Ascending aorta (tissue), 2 donors: Measurements from ENCODE around the gene TMA7B. TPM values are rescaled to one million over a fixed set of nuclear protein-coding genes. Genes with fewer than 3 reads are reported as not detected.
"Not testable (repeated sequence)": the region's sequence is repeated elsewhere in the genome, so short reads cannot be mapped to it uniquely, and the experiment has no call there.

ENCODE experiments used
- DNase-seq, 2 donors: peaks; one replicate each; pipeline ENCODE4 v3.0.0-alpha.2; 2019; ENCODE audit warnings: low spot score in 2 of 2
- H3K27ac ChIP-seq, 2 donors: fragments of 200-600 bp; sonication (generic); one replicate each; pipeline ENCODE4 v1.5.1; 2016 to 2017; ENCODE audit warnings: mild to moderate bottlenecking in 1 of 2
- H3K27me3 ChIP-seq: fragments of 200-600 bp; sonication (generic); one replicate; pipeline ENCODE4 v1.5.1; 2017
- H3K36me3 ChIP-seq, 2 donors: fragments of 200-600 bp; sonication (generic); one replicate each; pipeline ENCODE4 v1.5.1; 2016
- H3K4me1 ChIP-seq, 2 donors: fragments of 200-600 bp; sonication (generic); one replicate each; pipeline ENCODE4 v1.5.1; 2016 to 2017; ENCODE audit warnings: mild to moderate bottlenecking in 1 of 2
- H3K4me3 ChIP-seq, 2 donors: fragments of 200-600 bp; sonication (generic); one replicate each; pipeline ENCODE4 v1.5.1; 2016 to 2017; ENCODE audit warnings: mild to moderate bottlenecking in 1 of 2
- H3K9me3 ChIP-seq, 2 donors: fragments of 200-600 bp; sonication (generic); one replicate each; pipeline ENCODE4 v1.5.1; 2016
- intact Hi-C: fragments of 100-400 bp; cut with DNase I; formaldehyde crosslinking; loops from one replicate; pipeline ENCODE4 v1.15.1; 2023
- total RNA-seq: library from RNA; depleted of rRNA; stranded (reverse); fragments of >200 nt; gene quantifications from one replicate; pipeline ENCODE4 v1.1.0, GENCODE V29; 2016
- TF ChIP-seq, protein P1 (sequence below), 3 experiments: fragments of 200-600 bp in 2 of 3; fragments of 450-650 bp in 1 of 3; sonication (generic) in 2 of 3; IDR thresholded peaks; one replicate each; pipeline ENCODE4 v1.5.1; 2016 to 2019; ENCODE audit warnings: antibody characterized with exemption in 3 of 3, mild to moderate bottlenecking in 1 of 3, moderate library complexity in 1 of 3

Gene TMA7B
- total RNA-seq, 1 donor from 2014 or later = not detected

DNA sequence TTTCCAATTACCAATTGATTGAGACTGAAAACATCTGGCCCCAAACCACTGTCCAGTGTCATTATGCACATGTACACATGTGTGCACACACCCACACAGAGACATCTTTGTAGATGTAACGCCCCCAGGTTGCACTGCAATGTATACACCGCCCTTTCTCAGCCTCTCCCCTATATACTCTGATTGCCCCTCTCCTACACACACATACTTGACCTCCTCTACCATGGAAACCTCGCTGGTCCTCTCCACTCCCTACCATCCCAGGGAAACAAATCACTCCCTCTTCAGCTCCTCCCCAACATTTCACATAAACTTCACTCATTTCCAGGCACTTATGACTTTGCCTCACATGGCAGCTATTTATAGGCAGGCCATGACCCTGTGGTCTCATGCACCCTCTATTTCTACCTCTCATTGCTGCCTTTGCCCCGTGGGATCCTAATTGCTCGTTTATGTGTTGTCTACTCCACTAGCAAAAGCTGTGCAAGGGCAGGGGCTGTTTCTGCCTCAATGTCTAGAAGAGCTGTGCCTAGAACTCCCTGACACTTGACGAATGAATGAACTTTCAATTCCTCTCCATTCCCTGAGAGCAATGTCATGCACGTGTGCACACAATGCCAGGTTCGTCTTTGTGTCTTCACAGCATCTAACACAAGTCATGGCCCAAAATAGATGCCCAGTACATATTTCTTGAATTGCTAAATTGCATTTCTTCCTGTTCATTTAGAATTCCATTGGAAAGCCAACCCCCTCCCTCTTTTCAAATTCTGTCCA is 10.0 kb upstream of the TMA7B start:
- Histone ChIP-seq H3K27me3 (no peaks in the 10 kb centered on the region), H3K4me3 (no peak overlapping the region), H3K36me3 (no peaks in the 10 kb centered on the region), H3K4me1 (no peaks in the 10 kb centered on the region), H3K9me3 (no peaks in the 10 kb centered on the region), H3K27ac (no peak overlapping the region)
- DNase-seq = no peak
- intact Hi-C loops = no loop called here
- TF ChIP-seq, protein P1, sequence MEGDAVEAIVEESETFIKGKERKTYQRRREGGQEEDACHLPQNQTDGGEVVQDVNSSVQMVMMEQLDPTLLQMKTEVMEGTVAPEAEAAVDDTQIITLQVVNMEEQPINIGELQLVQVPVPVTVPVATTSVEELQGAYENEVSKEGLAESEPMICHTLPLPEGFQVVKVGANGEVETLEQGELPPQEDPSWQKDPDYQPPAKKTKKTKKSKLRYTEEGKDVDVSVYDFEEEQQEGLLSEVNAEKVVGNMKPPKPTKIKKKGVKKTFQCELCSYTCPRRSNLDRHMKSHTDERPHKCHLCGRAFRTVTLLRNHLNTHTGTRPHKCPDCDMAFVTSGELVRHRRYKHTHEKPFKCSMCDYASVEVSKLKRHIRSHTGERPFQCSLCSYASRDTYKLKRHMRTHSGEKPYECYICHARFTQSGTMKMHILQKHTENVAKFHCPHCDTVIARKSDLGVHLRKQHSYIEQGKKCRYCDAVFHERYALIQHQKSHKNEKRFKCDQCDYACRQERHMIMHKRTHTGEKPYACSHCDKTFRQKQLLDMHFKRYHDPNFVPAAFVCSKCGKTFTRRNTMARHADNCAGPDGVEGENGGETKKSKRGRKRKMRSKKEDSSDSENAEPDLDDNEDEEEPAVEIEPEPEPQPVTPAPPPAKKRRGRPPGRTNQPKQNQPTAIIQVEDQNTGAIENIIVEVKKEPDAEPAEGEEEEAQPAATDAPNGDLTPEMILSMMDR (IDR thresholded peaks at IDR 0.05) = no peak

DNA sequence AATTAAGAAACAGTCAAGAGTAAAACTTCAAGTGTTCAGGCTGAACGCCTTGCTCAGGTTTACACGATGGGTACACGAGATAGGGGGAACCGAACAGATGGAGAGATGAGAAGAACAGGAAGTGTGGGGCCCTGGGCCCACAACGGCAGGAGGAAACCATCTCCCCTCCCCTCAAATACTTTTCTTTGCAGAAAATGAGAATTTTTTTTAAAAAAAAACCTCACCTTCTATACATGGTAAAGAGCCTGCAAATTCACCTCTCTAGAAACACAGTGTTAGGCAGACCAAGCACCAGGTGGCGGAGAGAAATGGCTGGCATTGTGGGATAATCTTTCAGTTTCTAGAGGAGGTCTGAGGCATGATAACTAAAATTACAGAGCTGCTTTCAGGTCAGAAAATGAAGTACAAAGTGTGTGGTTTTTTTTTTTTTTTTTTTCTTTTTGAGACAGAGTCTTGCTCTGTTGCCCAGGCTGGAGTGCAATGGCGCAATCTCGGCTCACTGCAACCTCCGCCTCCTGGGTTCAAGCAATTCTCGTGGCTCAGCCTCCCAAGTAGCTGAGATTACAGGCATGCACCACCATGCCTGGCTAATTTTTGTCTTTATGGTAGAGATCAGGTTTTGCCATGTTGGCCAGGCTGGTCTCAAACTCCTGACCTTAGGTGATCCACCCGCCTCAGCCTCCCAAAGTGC is 8.4 kb upstream of the TMA7B start:
- H3K4me3 ChIP-seq, H3K27me3 ChIP-seq, H3K36me3 ChIP-seq, H3K9me3 ChIP-seq, H3K4me1 ChIP-seq, H3K27ac ChIP-seq, intact Hi-C loops: not testable (repeated sequence)
- peak in 1 of 2 donors; percentile 30 for DNase-seq

DNA sequence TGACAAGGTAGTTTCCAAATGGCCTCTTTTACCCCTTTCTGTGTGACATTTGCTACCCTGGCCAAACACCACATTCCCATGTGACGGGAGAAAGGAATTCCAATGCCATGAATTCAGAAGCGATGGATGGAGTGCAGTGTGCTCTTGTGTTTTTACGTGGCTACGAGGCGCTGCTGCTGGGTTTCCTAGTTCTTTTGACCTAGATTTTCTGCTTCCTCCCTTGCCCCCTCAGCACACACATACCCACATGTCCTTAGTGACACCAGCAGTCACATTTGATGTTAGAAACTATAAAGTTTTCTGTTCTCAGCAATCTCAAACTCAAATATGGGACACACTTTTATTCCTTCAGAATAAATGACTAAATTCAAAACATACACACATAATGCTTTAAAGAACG is 7.8 kb upstream of the TMA7B start:
- TF ChIP-seq, protein P1 (IDR thresholded peaks at IDR 0.05) = no peak
- no peak overlapping the region for H3K4me3 ChIP-seq
- H3K27me3 ChIP-seq = no peaks in the 10 kb centered on the region
- DNase-seq = peak in 1 of 2 donors; percentile 25
- no peaks in the 10 kb centered on the region for H3K36me3 ChIP-seq
- no peaks in the 10 kb centered on the region for H3K4me1 ChIP-seq
- intact Hi-C loops = no loop called here
- H3K9me3 ChIP-seq = no peaks in the 10 kb centered on the region
- no peak overlapping the region for H3K27ac ChIP-seq

DNA sequence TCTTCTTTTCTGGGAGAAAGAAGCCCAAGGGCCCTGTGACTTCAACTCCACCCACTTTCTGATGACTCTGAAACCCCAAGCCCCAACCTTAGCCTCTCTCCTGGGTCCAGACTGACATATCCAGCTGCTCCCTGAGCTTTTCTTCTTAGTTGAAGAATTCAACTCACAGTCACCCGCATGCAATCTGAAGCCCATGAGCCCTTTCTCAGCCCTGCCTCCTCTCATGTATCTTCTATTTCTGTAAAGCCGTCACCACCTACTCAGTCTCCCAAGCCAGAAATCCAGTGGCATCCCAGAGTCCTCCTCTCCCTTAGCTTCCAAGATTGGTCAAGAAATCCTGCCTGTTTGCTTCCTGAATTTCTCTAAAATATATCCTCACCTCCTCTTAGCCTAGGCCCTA is 7.1 kb upstream of the TMA7B start:
- intact Hi-C loops = no loop called here
- no peak overlapping the region for H3K27ac ChIP-seq

DNA sequence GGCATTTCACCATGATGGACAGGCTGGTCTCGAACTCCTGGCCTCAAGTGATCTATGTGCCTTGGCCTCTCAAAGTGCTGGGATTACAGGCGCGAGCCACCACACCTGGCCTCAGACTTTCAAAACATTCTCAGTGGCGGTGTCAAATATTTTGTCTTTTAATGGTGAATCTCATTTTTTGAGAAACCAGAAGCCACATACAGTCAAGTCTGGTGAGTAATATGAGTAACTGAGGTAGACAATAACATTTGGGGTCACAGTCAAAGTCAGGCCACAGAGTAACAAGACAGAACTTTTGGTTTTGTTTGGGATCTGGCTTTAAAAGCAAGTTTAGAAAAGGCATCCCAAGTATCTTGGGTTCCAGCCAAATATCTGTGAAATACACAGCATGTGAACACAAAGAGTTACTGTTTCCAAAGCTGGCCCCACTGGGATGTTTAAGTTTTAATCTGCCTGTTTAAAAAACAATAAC is 5.6 kb upstream of the TMA7B start:
- no peak overlapping the region for H3K4me3 ChIP-seq
- no peak overlapping the region for H3K27ac ChIP-seq
- no peaks in the 10 kb centered on the region for H3K36me3 ChIP-seq
- TF ChIP-seq, protein P1 (IDR thresholded peaks at IDR 0.05) = no peak
- no peaks in the 10 kb centered on the region for H3K4me1 ChIP-seq
- no peaks in the 10 kb centered on the region for H3K27me3 ChIP-seq
- H3K9me3 ChIP-seq = no peaks in the 10 kb centered on the region
- intact Hi-C loops = no loop called here
- no peak for DNase-seq

More for the DNA sequence above, 7.1 kb upstream of the TMA7B start:
- Histone ChIP-seq H3K27me3 (no peaks in the 10 kb centered on the region), H3K4me1 (no peaks in the 10 kb centered on the region), H3K4me3 (no peak overlapping the region), H3K36me3 (no peaks in the 10 kb centered on the region), H3K9me3 (no peaks in the 10 kb centered on the region)
- peak in 1 of 2 donors; percentile 3 for DNase-seq
- TF ChIP-seq, protein P1 (IDR thresholded peaks at IDR 0.05) = no peak

DNA sequence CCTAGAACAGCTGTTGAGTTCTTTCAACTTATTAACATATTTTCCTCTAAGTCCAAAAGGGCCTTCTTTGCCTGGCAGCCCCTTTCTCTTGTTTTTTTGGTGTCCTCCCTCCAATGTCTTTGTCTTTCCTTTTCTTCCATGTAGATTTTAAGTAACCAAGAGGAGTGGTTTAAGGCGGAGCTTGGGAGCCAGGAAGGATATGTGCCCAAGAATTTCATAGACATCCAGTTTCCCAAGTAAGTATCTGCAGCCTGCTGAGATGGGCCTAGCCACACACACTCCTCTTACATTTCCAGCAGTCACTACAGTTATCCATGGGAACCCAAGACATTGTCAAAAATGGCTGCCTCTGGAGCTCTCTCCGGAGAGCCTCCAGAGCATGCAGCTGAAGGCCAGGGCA is 4.5 kb upstream of the TMA7B start:
- Histone ChIP-seq H3K36me3 (no peaks in the 10 kb centered on the region), H3K4me3 (no peak overlapping the region), H3K27me3 (no peaks in the 10 kb centered on the region), H3K27ac (no peak overlapping the region), H3K9me3 (no peaks in the 10 kb centered on the region), H3K4me1 (no peaks in the 10 kb centered on the region)
- no peak for DNase-seq
- TF ChIP-seq, protein P1 (IDR thresholded peaks at IDR 0.05) = no peak
- intact Hi-C loops = no loop called here
